HG03565 (cell line): ENCODE data around the gene AVPR2.

Source experiments
- ATAC-seq: cut with Tn5 transposase; IDR thresholded peaks from one replicate; pipeline ENCODE4 v1.9.1; 2021; ENCODE audit warnings: mild to moderate bottlenecking, moderate library complexity; ENCODE audit not compliant: unreplicated experiment

AVPR2 gene

GRCh38 chrX:153948847-153949805 is 44.7 kb downstream of the AVPR2 start:
- no peak for ATAC-seq

DNA sequence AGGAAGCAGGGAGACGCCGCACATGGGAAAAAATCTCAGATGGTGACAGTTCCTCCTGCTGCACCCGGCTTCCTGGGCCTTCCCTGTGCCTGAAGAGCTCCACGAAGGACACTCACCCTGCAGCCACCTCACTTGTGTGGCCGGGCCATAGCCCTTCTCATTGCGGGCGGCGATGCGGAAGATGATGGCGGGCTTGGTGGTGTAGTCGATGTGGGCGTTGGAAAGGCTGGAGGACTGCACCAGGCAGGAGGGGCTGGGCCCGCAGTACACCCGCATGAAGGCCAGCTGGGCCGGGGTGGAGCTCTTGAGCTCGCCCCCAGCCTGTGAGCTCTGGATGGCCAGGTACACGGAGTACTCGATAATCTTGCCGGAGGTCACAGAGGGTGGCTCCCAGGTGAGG is 45.7 kb downstream of the AVPR2 start:
- no peak for ATAC-seq

DNA sequence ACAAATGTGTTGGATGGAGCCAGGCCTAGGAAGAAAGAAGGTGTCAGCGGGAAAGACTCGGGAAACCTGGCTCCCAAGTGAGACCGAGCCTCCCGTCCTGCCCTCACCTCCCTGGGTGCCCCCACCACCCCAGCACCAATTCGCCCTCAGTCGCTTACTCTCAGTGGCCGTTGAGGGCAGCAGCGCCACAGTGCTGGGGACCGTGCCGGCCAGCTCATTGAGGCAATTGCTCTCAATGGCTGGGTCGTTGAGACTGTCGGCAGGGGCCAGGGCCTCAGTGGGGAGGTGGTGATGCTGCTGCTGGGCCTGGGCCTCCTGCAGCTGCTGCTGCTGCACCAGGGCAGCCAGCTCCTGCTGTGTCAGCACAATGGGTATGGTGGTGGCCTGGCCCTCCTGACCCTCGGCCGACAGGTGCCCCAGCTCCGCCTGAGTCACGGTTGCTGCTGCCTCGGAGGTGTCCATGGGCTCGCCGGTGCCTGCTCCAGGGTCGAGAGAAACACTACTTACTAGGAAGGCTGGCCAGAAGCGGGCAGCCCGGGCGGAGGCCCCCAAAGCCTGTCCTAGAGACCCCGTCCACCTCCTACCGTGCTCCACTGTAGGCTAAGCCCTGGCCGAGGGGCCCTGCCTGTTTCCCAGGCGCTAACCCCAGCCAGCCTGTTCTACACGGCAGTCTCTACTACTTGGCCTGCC is 47.4 kb downstream of the AVPR2 start:
- ATAC-seq = no peak

DNA sequence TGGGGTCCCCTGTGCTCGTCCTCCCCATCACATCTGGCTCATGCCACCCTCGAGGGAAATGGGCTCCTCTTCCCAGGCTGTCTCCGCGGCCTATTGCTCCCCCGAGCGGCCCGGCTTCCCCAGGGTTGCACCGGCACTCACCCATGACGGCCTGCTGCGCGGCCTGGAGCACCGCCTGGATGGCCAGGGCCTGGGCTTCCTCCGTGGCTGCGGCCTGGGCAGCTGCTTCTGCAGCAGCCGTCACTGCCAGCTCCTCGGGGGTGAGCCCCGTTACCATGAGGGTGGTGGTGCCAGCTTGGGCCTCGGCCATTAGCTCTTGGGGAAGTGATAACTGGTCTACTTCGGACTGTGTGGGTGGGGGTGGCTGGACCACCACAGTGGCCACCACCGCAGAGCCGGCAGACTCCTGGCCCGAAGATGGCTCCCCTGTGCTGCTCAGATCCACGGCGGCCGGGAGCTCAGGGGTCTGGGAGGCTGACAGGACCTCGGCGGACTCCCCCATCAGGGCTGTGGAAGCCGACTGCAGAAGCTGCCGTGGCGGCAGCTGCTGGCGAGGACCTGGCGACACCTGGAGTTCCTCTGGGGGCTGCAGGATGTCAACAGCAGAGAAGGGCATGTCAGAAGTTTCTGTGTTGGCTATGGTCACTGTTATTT is 48.0 kb downstream of the AVPR2 start:
- ATAC-seq = no peak

GRCh38 chrX:153953342-153953830 is 48.9 kb downstream of the AVPR2 start:
- ATAC-seq = no peak

DNA sequence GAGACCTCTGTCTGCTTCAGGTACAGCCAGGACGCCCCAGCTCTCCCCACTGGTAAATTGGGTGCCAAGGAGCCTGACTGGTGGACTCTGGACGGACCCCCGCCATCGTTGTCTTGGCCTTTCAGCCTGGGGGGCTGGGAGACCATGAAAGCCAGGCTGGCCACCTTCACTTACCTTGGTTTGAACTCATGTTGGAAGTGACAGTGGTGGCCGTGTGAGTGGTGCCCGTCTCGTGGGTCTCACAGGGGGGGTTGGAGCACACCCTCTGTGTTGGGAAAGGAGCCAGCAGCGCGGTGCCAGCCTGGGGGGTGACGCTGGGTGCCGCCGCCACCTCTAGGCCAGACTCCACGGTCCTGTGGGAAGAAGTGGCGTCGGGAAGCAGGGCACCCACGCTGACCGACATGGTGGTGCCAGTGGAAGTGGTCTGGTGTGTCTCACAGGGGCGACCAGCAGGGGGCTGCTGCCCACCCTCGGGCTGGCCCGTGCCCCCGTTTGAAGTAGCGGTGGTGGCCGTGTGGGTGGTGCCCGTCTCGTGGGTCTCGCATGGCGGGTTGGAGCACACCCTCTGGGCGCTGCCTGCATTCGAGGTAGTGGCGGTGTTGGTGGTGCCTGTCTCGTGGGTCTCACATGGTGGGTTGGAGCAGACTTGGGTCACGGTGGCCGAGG is 49.6 kb downstream of the AVPR2 start:
- ATAC-seq = no peak

DNA sequence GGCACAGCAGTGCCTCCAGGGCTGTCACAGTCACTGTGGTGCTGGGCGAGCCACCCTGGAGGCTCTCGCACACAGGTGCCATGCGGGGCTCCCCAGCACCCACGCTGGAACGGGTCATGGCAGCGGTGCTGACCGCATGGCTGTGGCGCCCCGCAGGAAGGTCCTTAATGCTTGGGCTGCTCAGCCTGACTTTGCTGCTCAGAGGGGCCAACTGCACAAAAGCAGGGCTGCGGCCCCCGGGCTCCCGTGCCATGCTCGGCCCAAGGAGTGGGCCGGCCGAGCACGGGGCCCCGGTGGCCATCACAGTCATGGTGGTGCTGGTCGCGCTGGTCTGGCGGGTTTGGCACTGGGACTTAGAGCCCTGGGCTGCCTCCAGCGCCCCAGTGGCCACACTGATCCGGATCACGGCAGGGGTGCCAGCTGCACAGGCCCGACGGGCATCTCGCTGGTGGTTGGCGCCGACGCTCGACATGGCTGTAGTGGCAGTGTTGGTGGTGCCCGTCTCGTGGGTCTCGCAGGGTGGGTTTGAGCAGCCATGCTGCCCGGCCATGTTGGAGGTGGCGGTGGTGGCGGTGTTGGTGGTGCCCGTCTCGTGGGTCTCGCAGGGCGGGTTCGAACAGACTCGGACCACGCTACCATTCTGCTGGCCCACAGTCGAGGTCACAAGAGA is 50.2 kb downstream of the AVPR2 start:
- ATAC-seq = no peak

- no peak for ATAC-seq
Measured at GRCh38 chrX:153955228-153955732, 50.8 kb downstream of the AVPR2 start.

GRCh38 chrX:153956044-153956907 is 51.8 kb downstream of the AVPR2 start:
- ATAC-seq = no peak
